A673 (cell line): Measurements from ENCODE around the gene PAPSS2. TPM values are rescaled to one million over a fixed set of nuclear protein-coding genes. Genes with fewer than 3 reads are reported as not detected.

Experiments
- BruUV-seq: library from RNA; stranded (reverse); fragments of 400-500 nt; replicated peaks from 2 replicates; lab custom pipeline; 2021; lab: Mats Ljungman, UMichigan
- CTCF ChIA-PET: fragments of 300-600 bp; sonication (Branson Sonifier 250); formaldehyde crosslinking; loops from one replicate; lab custom pipeline; 2022; ENCODE audit warnings: antibody characterized with exemption; lab: Charles Lee
- POLR2A ChIA-PET: fragments of 300-600 bp; sonication (Branson Sonifier 250); formaldehyde crosslinking; loops from one replicate; lab custom pipeline; 2022; ENCODE audit warnings: antibody characterized with exemption; ENCODE audit not compliant: low non-redundant PET; lab: Charles Lee
- DNase-seq: peaks from one replicate; pipeline ENCODE4 v3.0.0-alpha.2; 2015; ENCODE audit warnings: low spot score
- H3K27ac ChIP-seq: fragments of 200-600 bp; sonication (generic); 2 replicates; pipeline ENCODE4 v1.5.1; 2016; ENCODE audit warnings: mixed run types, low read depth, mild to moderate bottlenecking, mixed read lengths, antibody characterized with exemption, low read length; ENCODE audit not compliant: poor library complexity, severe bottlenecking
- H3K27me3 ChIP-seq: fragments of 200-600 bp; sonication (generic); replicated peaks from 2 replicates; pipeline ENCODE4 v1.6.1; 2017; ENCODE audit warnings: mixed run types, low read depth, mild to moderate bottlenecking, mixed read lengths, antibody characterized with exemption, low read length; ENCODE audit not compliant: insufficient read depth, poor library complexity
- H3K36me3 ChIP-seq: fragments of 200-600 bp; sonication (generic); 2 replicates; pipeline ENCODE4 v1.6.1; 2016; ENCODE audit warnings: mixed run types, mild to moderate bottlenecking, mixed read lengths, antibody characterized with exemption, low read length; ENCODE audit not compliant: insufficient read depth, poor library complexity, severe bottlenecking
- H3K4me1 ChIP-seq: fragments of 200-600 bp; sonication (generic); 2 replicates; pipeline ENCODE4 v1.6.1; 2017; ENCODE audit warnings: mixed run types, mild to moderate bottlenecking, mixed read lengths, antibody characterized with exemption, low read length; ENCODE audit not compliant: insufficient read depth, poor library complexity, severe bottlenecking
- H3K4me3 ChIP-seq: fragments of 200-600 bp; sonication (generic); 2 replicates; pipeline ENCODE4 v1.5.1; 2016; ENCODE audit warnings: low read depth, mixed run types, mild to moderate bottlenecking, mixed read lengths, low read length; ENCODE audit not compliant: poor library complexity, severe bottlenecking
- H3K9me3 ChIP-seq: fragments of 200-600 bp; sonication (generic); 2 replicates; pipeline ENCODE4 v1.6.1; 2016; ENCODE audit warnings: mixed run types, low read depth, mild to moderate bottlenecking, mixed read lengths, antibody characterized with exemption, low read length; ENCODE audit not compliant: poor library complexity, severe bottlenecking
- EZH2 ChIP-seq: fragments of 200-600 bp; sonication (generic); IDR thresholded peaks from 2 replicates; pipeline ENCODE4 v1.6.1; 2017; ENCODE audit warnings: borderline replicate concordance, low read depth, mild to moderate bottlenecking, mixed read lengths, antibody characterized with exemption, low read length; ENCODE audit not compliant: poor library complexity, severe bottlenecking
- intact Hi-C: fragments of 100-400 bp; cut with micrococcal nuclease; formaldehyde crosslinking; loops from one replicate; pipeline ENCODE4 v1.10.0; 2022; ENCODE audit not compliant: unreplicated experiment
- total RNA-seq: library from RNA; stranded (reverse); gene quantifications from 2 replicates; pipeline ENCODE4 v1.2.3, GENCODE V29; 2021
- TF ChIP-seq, protein P1 (sequence below): fragments of 300-800, 200-600 bp; sonication (generic); conservative IDR thresholded peaks from 2 replicates; pipeline ENCODE4 v1.5.1; 2017; ENCODE audit warnings: low read depth, mild to moderate bottlenecking, antibody characterized with exemption, low read length, moderate library complexity, mixed read lengths

Gene PAPSS2
- total RNA-seq, 1 experiment from 2014 or later = 14.0 TPM

DNA sequence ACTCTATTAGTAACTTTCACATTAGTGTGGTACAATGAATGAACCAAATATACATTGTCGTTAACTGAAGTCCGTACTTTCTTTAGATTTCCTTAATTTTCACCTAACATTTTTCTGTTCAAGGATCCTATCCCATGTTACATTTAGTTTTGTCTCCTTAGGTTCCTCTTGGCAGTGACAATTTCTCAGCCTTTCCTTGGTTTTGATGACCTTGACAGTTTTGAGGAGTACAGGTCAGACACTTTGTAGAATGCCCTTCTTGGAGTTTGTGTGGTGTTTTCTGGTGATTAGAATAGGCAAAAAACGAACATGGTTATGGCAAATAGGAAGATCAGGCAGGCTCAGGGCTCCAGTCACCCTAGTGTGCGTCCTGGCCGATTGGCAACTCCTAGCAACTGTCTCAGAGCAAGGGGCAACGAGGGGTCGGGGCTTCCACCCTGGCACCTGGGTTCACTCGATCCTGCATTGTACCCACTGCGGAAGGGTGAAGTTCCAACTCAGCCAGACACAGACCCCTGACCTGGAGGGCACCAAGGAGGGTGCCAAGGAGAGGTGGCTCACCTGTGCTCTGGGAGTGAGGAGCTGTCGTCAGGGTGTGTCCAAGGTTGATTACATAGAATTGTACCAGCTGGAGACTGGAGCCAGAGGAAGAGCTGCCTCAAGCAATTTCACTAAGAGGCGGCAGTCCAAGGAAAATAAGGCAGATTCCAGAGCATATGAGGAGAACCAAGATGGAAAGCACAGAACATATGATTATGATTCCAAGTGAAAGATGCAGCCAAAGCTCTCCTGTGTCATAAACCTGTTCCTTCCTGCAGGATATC is 37.5 kb downstream of the PAPSS2 start:
- intact Hi-C loops = no loop called here
- Histone ChIP-seq H3K4me1 (no peaks in the 10 kb centered on the region), H3K4me3 (no peak overlapping the region), H3K9me3 (no peaks in the 10 kb centered on the region), H3K27ac (no peak overlapping the region), H3K36me3 (no peaks in the 10 kb centered on the region), H3K27me3 (no peaks in the 10 kb centered on the region)
- DNase-seq = no peak
- no peak for TF ChIP-seq EZH2
- TF ChIP-seq, protein P1, sequence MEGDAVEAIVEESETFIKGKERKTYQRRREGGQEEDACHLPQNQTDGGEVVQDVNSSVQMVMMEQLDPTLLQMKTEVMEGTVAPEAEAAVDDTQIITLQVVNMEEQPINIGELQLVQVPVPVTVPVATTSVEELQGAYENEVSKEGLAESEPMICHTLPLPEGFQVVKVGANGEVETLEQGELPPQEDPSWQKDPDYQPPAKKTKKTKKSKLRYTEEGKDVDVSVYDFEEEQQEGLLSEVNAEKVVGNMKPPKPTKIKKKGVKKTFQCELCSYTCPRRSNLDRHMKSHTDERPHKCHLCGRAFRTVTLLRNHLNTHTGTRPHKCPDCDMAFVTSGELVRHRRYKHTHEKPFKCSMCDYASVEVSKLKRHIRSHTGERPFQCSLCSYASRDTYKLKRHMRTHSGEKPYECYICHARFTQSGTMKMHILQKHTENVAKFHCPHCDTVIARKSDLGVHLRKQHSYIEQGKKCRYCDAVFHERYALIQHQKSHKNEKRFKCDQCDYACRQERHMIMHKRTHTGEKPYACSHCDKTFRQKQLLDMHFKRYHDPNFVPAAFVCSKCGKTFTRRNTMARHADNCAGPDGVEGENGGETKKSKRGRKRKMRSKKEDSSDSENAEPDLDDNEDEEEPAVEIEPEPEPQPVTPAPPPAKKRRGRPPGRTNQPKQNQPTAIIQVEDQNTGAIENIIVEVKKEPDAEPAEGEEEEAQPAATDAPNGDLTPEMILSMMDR = no peak
- ChIA-PET POLR2A (no interaction called here), CTCF (no interaction called here)
- BruUV-seq = no TSS peak

DNA sequence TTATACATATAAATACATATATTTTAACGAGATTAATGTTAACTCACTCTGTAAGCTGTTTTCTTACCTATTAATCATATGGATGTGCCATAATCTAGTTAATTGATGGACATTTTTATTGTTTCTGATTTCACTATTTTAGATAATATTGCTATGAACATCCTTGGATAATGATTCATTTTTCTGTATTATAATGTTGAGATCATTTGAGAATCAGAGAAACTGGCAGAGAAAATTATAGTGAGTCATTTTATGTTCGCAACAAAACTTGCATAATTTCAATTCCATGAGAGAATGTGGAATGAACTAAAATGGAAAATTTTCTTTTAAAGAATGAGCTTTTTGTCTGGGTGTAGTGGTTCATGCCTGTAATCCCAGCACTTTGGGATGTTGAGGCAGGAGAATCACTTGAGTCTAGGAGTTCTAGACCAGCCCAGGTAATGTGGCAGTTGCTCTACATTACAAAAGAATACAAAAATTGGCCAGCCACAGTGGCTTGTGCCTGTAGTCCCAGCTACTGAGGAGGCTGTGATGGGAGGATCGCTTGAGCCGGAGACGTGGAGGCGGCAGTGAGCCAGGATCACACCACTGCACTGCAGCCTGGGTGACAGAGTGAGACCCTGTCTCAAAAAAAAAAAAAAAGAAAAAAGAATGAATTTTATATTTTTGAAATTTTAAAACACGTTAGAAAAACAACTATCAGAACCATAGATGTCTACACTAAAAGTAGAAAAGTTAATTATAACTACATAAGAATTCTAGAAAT is 40.5 kb downstream of the PAPSS2 start:
- Histone ChIP-seq H3K4me1 (no peaks in the 10 kb centered on the region), H3K27ac (no peak overlapping the region), H3K4me3 (no peak overlapping the region), H3K27me3 (no peaks in the 10 kb centered on the region), H3K36me3 (no peaks in the 10 kb centered on the region), H3K9me3 (no peaks in the 10 kb centered on the region)
- TF ChIP-seq, protein P1 = no peak
- no peak for TF ChIP-seq EZH2
- ChIA-PET POLR2A (no interaction called here), CTCF (no interaction called here)
- no TSS peak for BruUV-seq
- DNase-seq = no peak
- intact Hi-C loops = no loop called here

DNA sequence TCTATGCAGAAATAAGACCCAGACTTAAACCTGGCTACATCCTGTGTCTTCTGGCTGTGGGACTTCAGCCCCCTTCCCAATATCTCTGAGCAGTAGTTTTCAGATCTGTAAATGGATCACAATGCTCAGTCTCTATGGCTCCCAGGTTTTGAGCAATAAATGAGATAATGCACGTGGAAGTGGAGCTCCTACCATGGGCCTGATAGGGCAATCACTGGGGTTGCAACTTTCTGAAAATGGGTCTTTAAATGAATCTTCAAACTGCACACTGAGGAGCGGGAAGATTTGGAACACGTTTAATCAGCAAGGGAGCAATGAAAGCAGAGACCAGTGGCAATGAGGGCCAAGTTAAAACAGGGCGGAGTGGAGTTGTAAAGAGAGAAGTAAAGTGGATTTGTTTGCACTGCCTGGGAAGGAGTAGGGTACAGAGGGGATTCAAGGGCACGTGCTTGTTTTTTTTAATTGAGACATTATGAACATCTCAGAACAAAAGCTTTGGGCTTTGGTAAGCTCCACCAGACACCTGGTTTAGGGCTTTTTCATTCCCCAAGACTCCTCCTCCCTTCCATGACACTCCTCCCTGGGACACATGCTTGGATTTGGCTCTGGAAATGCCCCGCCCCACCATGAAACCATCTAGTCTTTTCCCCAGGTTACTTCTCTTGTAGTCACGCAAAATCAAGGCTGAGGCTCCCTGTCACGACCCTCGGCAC is 42.7 kb downstream of the PAPSS2 start:
- Histone ChIP-seq H3K27ac (no peak overlapping the region), H3K4me3 (no peak overlapping the region), H3K9me3 (no peaks in the 10 kb centered on the region), H3K27me3 (no peaks in the 10 kb centered on the region), H3K4me1 (no peaks in the 10 kb centered on the region), H3K36me3 (no peaks in the 10 kb centered on the region)
- intact Hi-C loops = no loop called here
- no peak for DNase-seq
- CTCF ChIA-PET = no interaction called here
- POLR2A ChIA-PET = no interaction called here
- no peak for TF ChIP-seq EZH2
- TF ChIP-seq, protein P1 = no peak
- no TSS peak for BruUV-seq
